ENCODE data around the gene LDB3. TPM values are rescaled to one million over a fixed set of nuclear protein-coding genes. Genes with fewer than 3 reads are reported as not detected.
"Not testable (repeated sequence)": the region's sequence is repeated elsewhere in the genome, so short reads cannot be mapped to it uniquely, and the experiment has no call there.

Gene LDB3
- polyA plus RNA-seq, 1 donor, result 1.2 TPM

GRCh38 chr10:86730227-86730626 is 61.9 kb downstream of the LDB3 start:
- DNase-seq, result no peak

- no peak for DNase-seq
Observed at GRCh38 chr10:86732771-86733170, 64.5 kb downstream of the LDB3 start.

GRCh38 chr10:86733260-86733671 is 65.0 kb downstream of the LDB3 start:
- DNase-seq, result no peak

GRCh38 chr10:86734207-86734988 is 66.1 kb downstream of the LDB3 start:
- no peak for DNase-seq

- DNase-seq, result not testable (repeated sequence)
Observed at GRCh38 chr10:86735278-86735677, 67.0 kb downstream of the LDB3 start.

- DNase-seq, result no peak
Observed at GRCh38 chr10:86742230-86742629, 73.9 kb downstream of the LDB3 start.

GRCh38 chr10:86744067-86744725 is 75.9 kb downstream of the LDB3 start:
- no peak for DNase-seq

- no peak for DNase-seq
Observed at GRCh38 chr10:86747796-86748581, 79.7 kb downstream of the LDB3 start.

GRCh38 chr10:86749854-86750253 is 81.5 kb downstream of the LDB3 start:
- DNase-seq, result no peak

- DNase-seq, result no peak
Observed at GRCh38 chr10:86751477-86751876, 83.2 kb downstream of the LDB3 start.

GRCh38 chr10:86752311-86752710 is 84.0 kb downstream of the LDB3 start:
- no peak for DNase-seq

- no peak for DNase-seq
Observed at GRCh38 chr10:86753051-86753450, 84.7 kb downstream of the LDB3 start.

GRCh38 chr10:86753638-86754434 is 85.5 kb downstream of the LDB3 start:
- DNase-seq, result no peak

GRCh38 chr10:86755454-86755739 is 87.1 kb downstream of the LDB3 start:
- peak; percentile 64 for DNase-seq

- DNase-seq, result peak; percentile 94
Observed at GRCh38 chr10:86755740-86756510, 87.6 kb downstream of the LDB3 start.

- DNase-seq, result peak; percentile 35
Observed at GRCh38 chr10:86756511-86757112, 88.3 kb downstream of the LDB3 start, which contains the start of gene BMPR1A. Gene BMPR1A, plus strand, starts transcription at chr10:86756619. Its CDS starts 119,400 bp downstream, at chr10:86876019.

- peak; percentile 71 for DNase-seq
Observed at GRCh38 chr10:86757113-86757972, 89.0 kb downstream of the LDB3 start.

GRCh38 chr10:86758189-86759072 is 90.1 kb downstream of the LDB3 start:
- no peak for DNase-seq

Data from left kidney (tissue), 2 donors.